ENCODE results near the gene CBX3. TPM values are rescaled to one million over a fixed set of nuclear protein-coding genes. Genes with fewer than 3 reads are reported as not detected.

Gene CBX3
- total RNA-seq, 1 experiment from 2014 or later, result 132 TPM

GRCh38 chr7:26166684-26167266 lies 34.8 kb upstream of the CBX3 start:
- H3K4me1 ChIP-seq (ENCODE audit: insufficient read depth, low read length), result peaks cover 20% of the 10 kb centered on the region
- CTCF ChIA-PET, result interaction anchor here (0.5 kb wide), 1 partner anchor 15 kb away, joined by 3 read pairs; the partner anchor contains the start of gene NFE2L3
- no peak overlapping the region for H3K9ac ChIP-seq (ENCODE audit: low read length)
- no peak overlapping the region for H3K4me3 ChIP-seq (ENCODE audit: low read length)
- DNase-seq (peak; percentile 45), ATAC-seq (peak; percentile 37)
- H3F3A ChIP-seq (ENCODE audit: low read length, unreplicated experiment), result no peaks in the 10 kb centered on the region
- POLR2A ChIA-PET (ENCODE audit: unreplicated experiment), result no interaction called here
- BruUV-seq (replicated peaks), result no TSS peak
- H4K20me1 ChIP-seq (ENCODE audit: low read length), result peaks cover 2% of the 10 kb centered on the region; the same call in 1 of the 2 replicates
- peaks cover 69% of the 10 kb centered on the region for H3K79me2 ChIP-seq (ENCODE audit: low read length)
- peak overlapping the region; percentile 24 for H3K27ac ChIP-seq (ENCODE audit: low read length)
- no peaks in the 10 kb centered on the region for H3K9me2 ChIP-seq (replicated peaks; ENCODE audit: low read length)
- no peaks in the 10 kb centered on the region for H3K36me3 ChIP-seq (ENCODE audit: low read depth, low read length)
- H3K9me3 ChIP-seq (ENCODE audit: low read length), result no peaks in the 10 kb centered on the region
- TF ChIP-seq EZH2phosphoT487 (IDR thresholded peaks at IDR 0.05; ENCODE audit: borderline replicate concordance, low read length), result no peak
- TF ChIP-seq EZH2 (IDR thresholded peaks at IDR 0.05; ENCODE audit: low read length, unreplicated experiment), result no peak
- no peak for TF ChIP-seq CTCF (conservative IDR thresholded peaks at IDR 0.05; ENCODE audit: low read depth, low read length)
- intact Hi-C loops (cut with micrococcal nuclease), result no loop called here
- no peaks in the 10 kb centered on the region for H3K27me3 ChIP-seq (ENCODE audit: low read length)
- H3K4me2 ChIP-seq (ENCODE audit: low read length), result peak overlapping the region; percentile 40
- no peak overlapping the region for H2AFZ ChIP-seq (ENCODE audit: low read length)

DNA sequence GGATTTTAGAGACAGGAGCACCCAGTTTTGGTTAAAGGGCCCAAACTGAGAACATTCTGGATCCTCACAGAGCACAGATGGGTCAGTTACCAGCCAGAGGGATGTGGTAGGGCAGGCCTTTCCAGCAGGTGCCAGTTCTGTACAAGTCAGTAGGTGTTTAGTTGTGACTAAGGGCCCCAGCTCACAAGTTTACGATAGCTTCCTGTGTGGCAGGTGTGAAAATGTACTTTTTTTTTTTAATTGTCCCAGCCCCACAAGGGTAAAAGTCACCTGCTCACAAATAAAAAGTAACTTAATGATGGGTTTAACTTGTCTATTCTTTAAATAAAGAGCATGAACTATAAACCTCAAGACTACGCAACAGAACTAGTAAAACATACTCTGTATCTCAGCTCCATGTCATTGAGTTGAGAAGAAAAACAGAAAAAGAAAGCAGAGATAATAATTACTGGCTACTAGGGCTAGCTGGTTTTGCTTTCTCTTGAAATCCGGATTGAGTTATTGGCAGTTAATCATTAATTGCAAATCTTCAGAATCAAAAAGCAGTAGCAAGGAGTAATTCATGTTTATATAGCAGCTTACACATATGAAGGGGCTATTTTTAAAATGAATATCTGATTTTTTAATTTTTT lies 34.1 kb upstream of the CBX3 start:
- intact Hi-C loops (cut with micrococcal nuclease), result no loop called here
- H2AFZ ChIP-seq (ENCODE audit: low read length), result no peak overlapping the region

More for the DNA sequence above, 34.1 kb upstream of the CBX3 start:
- Histone ChIP-seq H3K4me3 (ENCODE audit: low read length) (no peak overlapping the region), H3K4me1 (ENCODE audit: insufficient read depth, low read length) (peaks cover 20% of the 10 kb centered on the region), H3K9ac (ENCODE audit: low read length) (no peak overlapping the region), H3K9me2 (replicated peaks; ENCODE audit: low read length) (no peaks in the 10 kb centered on the region), H3K9me3 (ENCODE audit: low read length) (no peaks in the 10 kb centered on the region), H3K27me3 (ENCODE audit: low read length) (no peaks in the 10 kb centered on the region), H3F3A (ENCODE audit: low read length, unreplicated experiment) (no peaks in the 10 kb centered on the region), H3K4me2 (ENCODE audit: low read length) (peak overlapping the region; percentile 40; the same call in 1 of the 2 replicates), H3K79me2 (ENCODE audit: low read length) (peaks cover 65% of the 10 kb centered on the region), H3K36me3 (ENCODE audit: low read depth, low read length) (no peaks in the 10 kb centered on the region), H4K20me1 (ENCODE audit: low read length) (peaks cover 2% of the 10 kb centered on the region; the same call in 1 of the 2 replicates), H3K27ac (ENCODE audit: low read length) (no peak overlapping the region)
- DNase-seq (no peak), ATAC-seq (peak; percentile 65)
- CTCF ChIA-PET, result interaction anchor here (0.5 to 0.8 kb wide), 2 partner anchors 16 to 77 kb away, joined by 3 read pairs; partner anchors contain the start of gene NFE2L3
- no TSS peak for BruUV-seq (replicated peaks)
- POLR2A ChIA-PET (ENCODE audit: unreplicated experiment), result no interaction called here
- TF ChIP-seq CTCF (conservative IDR thresholded peaks at IDR 0.05; ENCODE audit: low read depth, low read length) (no peak), EZH2phosphoT487 (IDR thresholded peaks at IDR 0.05; ENCODE audit: borderline replicate concordance, low read length) (no peak), EZH2 (IDR thresholded peaks at IDR 0.05; ENCODE audit: low read length, unreplicated experiment) (no peak)

Data from PC-3 (cell line).